GM23338 (cell line): ENCODE results near the gene EP400. TPM values are rescaled to one million over a fixed set of nuclear protein-coding genes. Genes with fewer than 3 reads are reported as not detected.
A peak's percentile ranks its signal among the peaks of the same experiment; 100 is the strongest.
"Not testable (repeated sequence)": the region's sequence is repeated elsewhere in the genome, so short reads cannot be mapped to it uniquely, and the experiment has no call there.

ENCODE experiments used
- ATAC-seq: fragments of 200-7000 bp; cut with Tn5 transposase; 3 replicates; pipeline ENCODE4 v1.9.1; 2020
- DNase-seq: peaks from one replicate; pipeline ENCODE4 v3.0.0-alpha.2; 2015; ENCODE audit warnings: low spot score
- H2AFZ ChIP-seq: fragments of 200-600 bp; sonication (generic); 2 replicates; pipeline ENCODE4 v1.8.0; 2016; ENCODE audit warnings: antibody characterized with exemption, mild to moderate bottlenecking, moderate library complexity
- H3F3A ChIP-seq: fragments of 200-600 bp; sonication (generic); replicated peaks from 2 replicates; pipeline ENCODE4 v1.8.0; 2017; ENCODE audit warnings: antibody characterized with exemption, mixed run types, low read depth
- H3K27ac ChIP-seq: fragments of 200-600 bp; sonication (generic); 2 replicates; pipeline ENCODE4 v1.6.1; 2016; ENCODE audit warnings: low read depth
- H3K27me3 ChIP-seq: fragments of 200-600 bp; sonication (generic); 2 replicates; pipeline ENCODE4 v1.8.0; 2016; ENCODE audit warnings: mild to moderate bottlenecking, mixed run types, moderate library complexity; ENCODE audit not compliant: insufficient read depth
- H3K36me3 ChIP-seq: fragments of 200-600 bp; sonication (generic); 2 replicates; pipeline ENCODE4 v1.8.0; 2016; ENCODE audit warnings: mild to moderate bottlenecking; ENCODE audit not compliant: insufficient read depth
- H3K4me1 ChIP-seq: fragments of 200-600 bp; sonication (generic); 2 replicates; pipeline ENCODE4 v1.8.0; 2016; ENCODE audit warnings: mild to moderate bottlenecking, moderate library complexity; ENCODE audit not compliant: insufficient read depth
- H3K4me2 ChIP-seq: fragments of 200-600 bp; sonication (generic); 2 replicates; pipeline ENCODE4 v1.7.1; 2017; ENCODE audit warnings: mixed run types
- H3K4me3 ChIP-seq: fragments of 200-600 bp; sonication (generic); 2 replicates; pipeline ENCODE4 v1.6.1; 2016; ENCODE audit warnings: mixed run types
- H3K79me2 ChIP-seq: fragments of 200-600 bp; sonication (generic); replicated peaks from 2 replicates; pipeline ENCODE4 v1.8.0; 2017; ENCODE audit warnings: mild to moderate bottlenecking; ENCODE audit not compliant: insufficient read depth
- H3K9me2 ChIP-seq: fragments of 200-600 bp; sonication (generic); 2 replicates; pipeline ENCODE4 v1.8.0; 2017; ENCODE audit not compliant: insufficient read depth
- H4K20me1 ChIP-seq: fragments of 200-600 bp; sonication (generic); replicated peaks from 2 replicates; pipeline ENCODE4 v1.8.0; 2017; ENCODE audit warnings: mild to moderate bottlenecking; ENCODE audit not compliant: insufficient read depth
- H3K27ac Mint-ChIP-seq: 2 replicates; pipeline ENCODE4 v1.8.0; 2020; ENCODE audit warnings: inconsistent platforms, mild to moderate bottlenecking, moderate library complexity, mixed read lengths
- H3K27me3 Mint-ChIP-seq: 3 replicates; pipeline ENCODE4 v1.8.0; 2022; ENCODE audit warnings: low read depth, mild to moderate bottlenecking, moderate library complexity, mixed read lengths, inconsistent platforms; ENCODE audit not compliant: insufficient read depth, poor library complexity
- H3K36me3 Mint-ChIP-seq: 3 replicates; pipeline ENCODE4 v1.8.0; 2021; ENCODE audit warnings: low read depth, mild to moderate bottlenecking, inconsistent platforms, moderate library complexity, mixed read lengths
- H3K4me1 Mint-ChIP-seq: 3 replicates; pipeline ENCODE4 v1.8.0; 2020; ENCODE audit warnings: mild to moderate bottlenecking, inconsistent platforms, mixed read lengths
- H3K4me3 Mint-ChIP-seq: 3 replicates; pipeline ENCODE4 v1.8.0; 2021; ENCODE audit warnings: moderate library complexity, mild to moderate bottlenecking, inconsistent platforms, mixed read lengths
- H3K9me3 Mint-ChIP-seq: 3 replicates; pipeline ENCODE4 v1.8.0; 2020; ENCODE audit warnings: moderate library complexity, mild to moderate bottlenecking, inconsistent platforms, mixed read lengths
- CREB1 ChIP-seq: fragments of 250-450 bp; sonication (Bioruptor Pico); IDR thresholded peaks from 2 replicates; pipeline ENCODE4 v1.5.0; 2020; ENCODE audit warnings: low read depth, mild to moderate bottlenecking, moderate library complexity
- POLR2AphosphoS5 ChIP-seq: IDR thresholded peaks from 2 replicates; pipeline ENCODE4 v1.6.1; 2016; ENCODE audit warnings: antibody characterized with exemption, low read depth
- polyA plus RNA-seq: library from polyadenylated mRNA; unstranded; fragments of >200 nt; fragmentation: Nextera tagmentation; extraction: Ambion mirVana; gene quantifications from 2 replicates; pipeline ENCODE4 v1.2.1, GENCODE V29; 2016
- total RNA-seq: library from RNA; depleted of rRNA; stranded (reverse); fragments of >200 nt; shearing (Covaris generic); gene quantifications from 2 replicates; pipeline ENCODE4 v1.2.3, GENCODE V29; 2014
- TF ChIP-seq, protein P1 (sequence below): fragments of 250-450 bp; sonication (Bioruptor Pico); IDR thresholded peaks from 2 replicates; pipeline ENCODE4 v1.5.0; 2020; ENCODE audit warnings: mild to moderate bottlenecking, moderate library complexity

EP400 gene
- total and polyA plus RNA-seq, 2 experiments from 2014 or later = 26.3 to 57.2 TPM

DNA sequence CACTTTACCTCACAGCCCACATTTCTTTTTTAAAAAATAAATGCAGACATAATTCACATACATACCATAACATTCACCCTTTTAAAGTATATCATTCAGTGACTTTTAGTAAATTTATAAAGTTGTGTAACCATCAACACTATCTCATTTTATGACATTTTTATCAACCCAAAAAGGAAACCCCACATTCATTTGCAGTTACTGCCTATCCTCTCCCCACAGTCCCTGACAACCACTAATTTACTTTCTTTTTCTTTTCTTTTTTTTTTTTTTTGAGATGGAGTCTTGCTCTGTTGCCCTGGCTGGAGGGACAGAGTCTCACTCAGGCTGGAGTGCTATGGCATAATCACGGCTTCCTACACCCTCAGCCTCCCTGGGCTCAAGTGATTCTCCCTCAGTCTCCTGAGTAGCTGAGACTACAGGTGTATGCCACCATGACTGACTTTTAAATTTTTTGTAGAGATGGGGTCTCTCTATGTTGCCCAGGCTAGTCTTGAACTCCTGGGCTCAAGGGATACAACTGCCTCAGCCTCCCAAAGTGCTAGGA is 1.5 kb upstream of the EP400 start (continued):
- TF ChIP-seq, protein P1, sequence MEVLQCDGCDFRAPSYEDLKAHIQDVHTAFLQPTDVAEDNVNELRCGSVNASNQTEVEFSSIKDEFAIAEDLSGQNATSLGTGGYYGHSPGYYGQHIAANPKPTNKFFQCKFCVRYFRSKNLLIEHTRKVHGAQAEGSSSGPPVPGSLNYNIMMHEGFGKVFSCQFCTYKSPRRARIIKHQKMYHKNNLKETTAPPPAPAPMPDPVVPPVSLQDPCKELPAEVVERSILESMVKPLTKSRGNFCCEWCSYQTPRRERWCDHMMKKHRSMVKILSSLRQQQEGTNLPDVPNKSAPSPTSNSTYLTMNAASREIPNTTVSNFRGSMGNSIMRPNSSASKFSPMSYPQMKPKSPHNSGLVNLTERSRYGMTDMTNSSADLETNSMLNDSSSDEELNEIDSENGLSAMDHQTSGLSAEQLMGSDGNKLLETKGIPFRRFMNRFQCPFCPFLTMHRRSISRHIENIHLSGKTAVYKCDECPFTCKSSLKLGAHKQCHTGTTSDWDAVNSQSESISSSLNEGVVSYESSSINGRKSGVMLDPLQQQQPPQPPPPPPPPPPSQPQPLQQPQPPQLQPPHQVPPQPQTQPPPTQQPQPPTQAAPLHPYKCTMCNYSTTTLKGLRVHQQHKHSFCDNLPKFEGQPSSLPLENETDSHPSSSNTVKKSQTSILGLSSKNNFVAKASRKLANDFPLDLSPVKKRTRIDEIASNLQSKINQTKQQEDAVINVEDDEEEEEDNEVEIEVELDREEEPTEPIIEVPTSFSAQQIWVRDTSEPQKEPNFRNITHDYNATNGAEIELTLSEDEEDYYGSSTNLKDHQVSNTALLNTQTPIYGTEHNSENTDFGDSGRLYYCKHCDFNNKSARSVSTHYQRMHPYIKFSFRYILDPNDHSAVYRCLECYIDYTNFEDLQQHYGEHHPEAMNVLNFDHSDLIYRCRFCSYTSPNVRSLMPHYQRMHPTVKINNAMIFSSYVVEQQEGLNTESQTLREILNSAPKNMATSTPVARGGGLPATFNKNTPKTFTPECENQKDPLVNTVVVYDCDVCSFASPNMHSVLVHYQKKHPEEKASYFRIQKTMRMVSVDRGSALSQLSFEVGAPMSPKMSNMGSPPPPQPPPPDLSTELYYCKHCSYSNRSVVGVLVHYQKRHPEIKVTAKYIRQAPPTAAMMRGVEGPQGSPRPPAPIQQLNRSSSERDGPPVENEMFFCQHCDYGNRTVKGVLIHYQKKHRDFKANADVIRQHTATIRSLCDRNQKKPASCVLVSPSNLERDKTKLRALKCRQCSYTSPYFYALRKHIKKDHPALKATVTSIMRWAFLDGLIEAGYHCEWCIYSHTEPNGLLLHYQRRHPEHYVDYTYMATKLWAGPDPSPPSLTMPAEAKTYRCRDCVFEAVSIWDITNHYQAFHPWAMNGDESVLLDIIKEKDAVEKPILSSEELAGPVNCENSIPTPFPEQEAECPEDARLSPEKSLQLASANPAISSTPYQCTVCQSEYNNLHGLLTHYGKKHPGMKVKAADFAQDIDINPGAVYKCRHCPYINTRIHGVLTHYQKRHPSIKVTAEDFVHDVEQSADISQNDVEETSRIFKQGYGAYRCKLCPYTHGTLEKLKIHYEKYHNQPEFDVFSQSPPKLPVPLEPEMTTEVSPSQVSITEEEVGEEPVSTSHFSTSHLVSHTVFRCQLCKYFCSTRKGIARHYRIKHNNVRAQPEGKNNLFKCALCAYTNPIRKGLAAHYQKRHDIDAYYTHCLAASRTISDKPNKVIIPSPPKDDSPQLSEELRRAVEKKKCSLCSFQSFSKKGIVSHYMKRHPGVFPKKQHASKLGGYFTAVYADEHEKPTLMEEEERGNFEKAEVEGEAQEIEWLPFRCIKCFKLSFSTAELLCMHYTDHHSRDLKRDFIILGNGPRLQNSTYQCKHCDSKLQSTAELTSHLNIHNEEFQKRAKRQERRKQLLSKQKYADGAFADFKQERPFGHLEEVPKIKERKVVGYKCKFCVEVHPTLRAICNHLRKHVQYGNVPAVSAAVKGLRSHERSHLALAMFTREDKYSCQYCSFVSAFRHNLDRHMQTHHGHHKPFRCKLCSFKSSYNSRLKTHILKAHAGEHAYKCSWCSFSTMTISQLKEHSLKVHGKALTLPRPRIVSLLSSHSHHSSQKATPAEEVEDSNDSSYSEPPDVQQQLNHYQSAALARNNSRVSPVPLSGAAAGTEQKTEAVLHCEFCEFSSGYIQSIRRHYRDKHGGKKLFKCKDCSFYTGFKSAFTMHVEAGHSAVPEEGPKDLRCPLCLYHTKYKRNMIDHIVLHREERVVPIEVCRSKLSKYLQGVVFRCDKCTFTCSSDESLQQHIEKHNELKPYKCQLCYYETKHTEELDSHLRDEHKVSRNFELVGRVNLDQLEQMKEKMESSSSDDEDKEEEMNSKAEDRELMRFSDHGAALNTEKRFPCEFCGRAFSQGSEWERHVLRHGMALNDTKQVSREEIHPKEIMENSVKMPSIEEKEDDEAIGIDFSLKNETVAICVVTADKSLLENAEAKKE = no peak
- TF ChIP-seq CREB1 (CRISPR knock-in tag) (no peak), POLR2AphosphoS5 (no peak)

DNA sequence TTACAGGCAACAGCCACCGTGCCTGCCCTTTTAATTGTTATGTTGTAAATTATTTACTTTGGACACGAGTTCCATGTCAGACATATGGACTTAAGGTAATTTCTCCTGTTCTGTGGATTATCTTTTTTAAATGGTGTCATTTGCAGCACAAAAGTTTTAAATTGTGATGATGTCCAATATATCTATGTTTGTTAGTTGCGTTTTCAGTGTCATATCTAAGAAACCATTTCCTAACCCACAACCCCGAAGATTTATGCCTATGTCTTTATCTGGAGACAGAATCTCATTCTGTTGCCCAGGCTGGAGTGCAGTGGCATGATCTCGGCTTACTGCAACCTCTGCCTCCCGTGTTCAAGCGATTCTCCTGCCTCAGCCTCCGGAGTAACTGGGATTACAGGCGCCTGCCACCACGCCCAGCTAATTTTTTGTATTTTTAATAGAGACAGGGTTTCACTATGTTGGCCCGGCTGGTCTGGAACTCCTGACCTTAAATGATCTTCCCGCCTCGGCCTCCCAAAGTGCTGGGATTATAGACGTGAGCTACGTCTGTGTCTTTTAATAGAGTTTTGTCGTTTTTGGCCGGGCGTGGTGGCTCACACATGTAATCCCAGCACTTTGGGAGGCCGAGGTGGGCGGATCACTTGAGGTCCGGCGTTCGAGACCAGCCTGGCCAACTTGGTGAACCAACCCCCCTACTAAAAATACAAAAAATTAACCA is 870 bp upstream of the EP400 start:
- H3K27ac Mint-ChIP-seq, ATAC-seq, H3K27me3 ChIP-seq, H3K36me3 ChIP-seq, H3K9me3 Mint-ChIP-seq, H3K9me2 ChIP-seq, H3K27ac ChIP-seq, DNase-seq, H3K4me1 Mint-ChIP-seq: not testable (repeated sequence)
- peaks cover 12% of the 10 kb centered on the region for H3K4me1 ChIP-seq
- H3K4me3 ChIP-seq = peak overlapping the region; percentile 91; the same call in 1 of the 2 replicates
- H4K20me1 ChIP-seq = peaks cover 21% of the 10 kb centered on the region
- H3K79me2 ChIP-seq = peaks cover 36% of the 10 kb centered on the region
- Mint-ChIP-seq H3K4me3 (peak overlapping the region; percentile 63), H3K27me3 (peaks cover 12% of the 10 kb centered on the region), H3K36me3 (peaks cover 22% of the 10 kb centered on the region)
- peak overlapping the region; percentile 90; the same call in 1 of the 2 replicates for H2AFZ ChIP-seq
- peak overlapping the region; percentile 71; the same call in 1 of the 2 replicates for H3K4me2 ChIP-seq
- peaks cover 20% of the 10 kb centered on the region for H3F3A ChIP-seq
